ENCODE results near the gene C14orf93. TPM values are rescaled to one million over a fixed set of nuclear protein-coding genes. Genes with fewer than 3 reads are reported as not detected.

C14orf93 gene
- total RNA-seq, 1 donor from 2014 or later = 12.4 TPM

GRCh38 chr14:22984959-22985658, 24.8 kb downstream of the C14orf93 start:
- no peaks in the 10 kb centered on the region for H3K36me3 Mint-ChIP-seq (ENCODE audit: unreplicated experiment)
- H3K4me1 Mint-ChIP-seq (ENCODE audit: unreplicated experiment) = peaks cover 8% of the 10 kb centered on the region
- TF ChIP-seq CTCF (IDR thresholded peaks at IDR 0.05) = no peak
- DNase-seq (ENCODE audit: extremely low spot score, unreplicated experiment) = no peak
- no peak overlapping the region for H3K4me3 Mint-ChIP-seq (ENCODE audit: unreplicated experiment)
- no peaks in the 10 kb centered on the region for H3K9me3 Mint-ChIP-seq (ENCODE audit: unreplicated experiment)
- H3K27me3 Mint-ChIP-seq (ENCODE audit: unreplicated experiment) = no peaks in the 10 kb centered on the region
- H3K27ac Mint-ChIP-seq (ENCODE audit: unreplicated experiment) = no peak overlapping the region

GRCh38 chr14:22982477-22983245, 27.3 kb downstream of the C14orf93 start, which contains the start of gene AJUBA:
Gene AJUBA (minus strand): TSS chr14:22982551. CDS start chr14:22982266, 285 bp downstream.
- Mint-ChIP-seq H3K4me1 (ENCODE audit: unreplicated experiment) (peaks cover 33% of the 10 kb centered on the region), H3K36me3 (ENCODE audit: unreplicated experiment) (peaks cover 5% of the 10 kb centered on the region), H3K27me3 (ENCODE audit: unreplicated experiment) (no peaks in the 10 kb centered on the region), H3K27ac (ENCODE audit: unreplicated experiment) (peak within 1 kb of the TSS; percentile 83), H3K4me3 (ENCODE audit: unreplicated experiment) (no peak within 1 kb of the TSS), H3K9me3 (ENCODE audit: unreplicated experiment) (no peaks in the 10 kb centered on the region)
- no peak for TF ChIP-seq CTCF (IDR thresholded peaks at IDR 0.05)
- peak; percentile 95 for DNase-seq (ENCODE audit: extremely low spot score, unreplicated experiment)

- Mint-ChIP-seq H3K4me1 (ENCODE audit: unreplicated experiment) (peaks cover 40% of the 10 kb centered on the region), H3K4me3 (ENCODE audit: unreplicated experiment) (no peak overlapping the region)
Measured at GRCh38 chr14:22981876-22982476, 28.0 kb downstream of the C14orf93 start.

GRCh38 chr14:22981090-22981875, 28.7 kb downstream of the C14orf93 start:
- H3K27ac Mint-ChIP-seq (ENCODE audit: unreplicated experiment) = peak overlapping the region; percentile 83
- no peak overlapping the region for H3K4me3 Mint-ChIP-seq (ENCODE audit: unreplicated experiment)
- peaks cover 47% of the 10 kb centered on the region for H3K4me1 Mint-ChIP-seq (ENCODE audit: unreplicated experiment)
- DNase-seq (ENCODE audit: extremely low spot score, unreplicated experiment) = no peak
- no peaks in the 10 kb centered on the region for H3K9me3 Mint-ChIP-seq (ENCODE audit: unreplicated experiment)
- no peaks in the 10 kb centered on the region for H3K27me3 Mint-ChIP-seq (ENCODE audit: unreplicated experiment)
- no peak for TF ChIP-seq CTCF (IDR thresholded peaks at IDR 0.05)
- peaks cover 6% of the 10 kb centered on the region for H3K36me3 Mint-ChIP-seq (ENCODE audit: unreplicated experiment)

More at GRCh38 chr14:22981876-22982476, 28.0 kb downstream of the C14orf93 start:
- TF ChIP-seq CTCF (IDR thresholded peaks at IDR 0.05) = no peak
- Mint-ChIP-seq H3K27ac (ENCODE audit: unreplicated experiment) (no peak overlapping the region), H3K27me3 (ENCODE audit: unreplicated experiment) (no peaks in the 10 kb centered on the region), H3K9me3 (ENCODE audit: unreplicated experiment) (no peaks in the 10 kb centered on the region), H3K36me3 (ENCODE audit: unreplicated experiment) (peaks cover 5% of the 10 kb centered on the region)
- DNase-seq (ENCODE audit: extremely low spot score, unreplicated experiment) = peak; percentile 89
